GM12872 (cell line): Measurements from ENCODE around the gene ACER2.
A peak's percentile ranks its signal among the peaks of the same experiment; 100 is the strongest.

Experiments used
- TF ChIP-seq, protein P1 (sequence below): IDR thresholded peaks from 3 replicates; pipeline ENCODE4 v1.5.1; 2011; ENCODE audit warnings: low read depth, mild to moderate bottlenecking, low read length, moderate library complexity; ENCODE audit not compliant: insufficient read depth

The ACER2 gene

DNA sequence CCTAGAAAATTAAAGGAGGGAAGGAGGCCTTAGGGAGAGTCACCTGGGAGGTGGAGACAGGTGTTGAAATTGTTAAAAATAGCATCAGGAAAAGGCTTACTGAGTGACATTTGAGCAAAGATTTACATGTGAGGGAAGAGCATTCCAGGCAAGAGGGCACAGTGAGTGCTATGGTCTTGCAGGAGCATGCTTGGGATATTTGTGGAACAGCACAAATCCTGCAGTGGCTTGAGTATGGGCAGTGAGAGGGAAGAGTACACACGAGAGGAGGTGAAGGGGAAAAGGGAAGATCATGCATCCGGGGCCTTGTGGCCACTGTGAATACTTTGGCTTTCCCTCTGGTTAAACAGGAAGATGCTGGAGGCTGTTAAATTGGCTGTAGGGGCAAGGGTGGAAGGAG, 36.6 kb downstream of the ACER2 start:
- TF ChIP-seq, protein P1, sequence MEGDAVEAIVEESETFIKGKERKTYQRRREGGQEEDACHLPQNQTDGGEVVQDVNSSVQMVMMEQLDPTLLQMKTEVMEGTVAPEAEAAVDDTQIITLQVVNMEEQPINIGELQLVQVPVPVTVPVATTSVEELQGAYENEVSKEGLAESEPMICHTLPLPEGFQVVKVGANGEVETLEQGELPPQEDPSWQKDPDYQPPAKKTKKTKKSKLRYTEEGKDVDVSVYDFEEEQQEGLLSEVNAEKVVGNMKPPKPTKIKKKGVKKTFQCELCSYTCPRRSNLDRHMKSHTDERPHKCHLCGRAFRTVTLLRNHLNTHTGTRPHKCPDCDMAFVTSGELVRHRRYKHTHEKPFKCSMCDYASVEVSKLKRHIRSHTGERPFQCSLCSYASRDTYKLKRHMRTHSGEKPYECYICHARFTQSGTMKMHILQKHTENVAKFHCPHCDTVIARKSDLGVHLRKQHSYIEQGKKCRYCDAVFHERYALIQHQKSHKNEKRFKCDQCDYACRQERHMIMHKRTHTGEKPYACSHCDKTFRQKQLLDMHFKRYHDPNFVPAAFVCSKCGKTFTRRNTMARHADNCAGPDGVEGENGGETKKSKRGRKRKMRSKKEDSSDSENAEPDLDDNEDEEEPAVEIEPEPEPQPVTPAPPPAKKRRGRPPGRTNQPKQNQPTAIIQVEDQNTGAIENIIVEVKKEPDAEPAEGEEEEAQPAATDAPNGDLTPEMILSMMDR: no peak

DNA sequence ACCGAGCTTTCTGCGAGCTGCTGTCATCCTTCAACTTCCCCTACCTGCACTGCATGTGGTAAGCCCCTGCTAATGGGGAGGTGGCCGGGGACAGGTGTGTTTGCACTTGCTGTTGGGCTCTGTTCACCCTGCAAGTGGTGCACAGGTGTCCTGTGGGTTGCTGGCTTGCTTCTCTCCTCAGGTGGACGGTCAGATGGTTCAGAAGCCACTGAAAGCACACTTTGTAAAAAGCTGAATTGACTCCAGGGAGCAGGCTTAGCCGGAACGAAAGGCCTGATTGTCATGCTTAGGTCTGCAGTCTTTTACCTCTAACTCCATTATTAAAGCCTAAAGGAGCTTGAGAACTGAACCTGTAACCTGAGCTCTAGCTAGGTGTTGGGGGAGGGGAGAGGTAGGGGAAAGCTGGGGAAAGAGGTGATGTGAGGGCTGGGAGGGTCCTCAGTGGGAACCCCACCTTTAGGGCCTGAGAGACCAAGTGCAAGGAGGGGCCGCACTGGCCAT, 37.6 kb downstream of the ACER2 start:
- TF ChIP-seq, protein P1: no peak

DNA sequence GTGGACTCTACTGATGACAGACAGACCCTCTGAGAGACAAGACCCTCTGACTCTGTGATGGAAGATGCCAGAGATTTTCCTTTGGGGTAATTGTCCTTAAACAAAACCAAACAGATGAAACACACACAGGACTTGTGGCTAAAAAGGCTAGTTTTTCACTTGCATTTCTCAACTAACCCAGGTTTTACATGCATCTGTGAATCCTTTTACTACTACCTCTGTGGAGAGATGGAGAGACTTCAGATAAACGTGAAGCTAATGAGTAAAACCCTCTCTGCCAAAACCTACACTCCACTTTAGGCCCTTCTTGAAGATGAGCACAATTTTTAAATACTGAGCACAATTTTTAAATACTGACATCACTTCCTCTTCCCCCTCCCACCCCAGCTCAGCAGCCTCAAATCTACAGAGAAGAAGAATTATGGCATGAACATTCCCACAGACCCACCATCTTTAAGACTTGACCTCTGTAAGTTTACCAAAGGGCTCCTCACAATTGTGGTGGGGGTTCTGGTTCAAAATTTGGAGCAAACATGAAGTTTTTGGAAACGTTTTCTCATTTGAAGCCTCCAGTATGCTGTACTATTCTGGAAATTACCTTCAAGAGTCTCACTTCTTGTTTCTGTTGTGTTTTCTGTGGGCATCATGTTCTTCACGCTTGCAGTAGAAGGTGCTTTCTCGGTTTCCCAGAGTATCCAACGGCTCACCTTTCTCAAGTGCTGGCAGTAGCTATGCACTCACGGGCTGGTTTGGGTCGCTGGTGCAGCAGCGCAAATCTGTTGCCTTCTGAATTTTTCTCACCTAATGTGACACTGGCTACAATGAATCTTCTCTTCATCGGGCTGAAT, 42.7 kb downstream of the ACER2 start:
- TF ChIP-seq, protein P1: no peak

DNA sequence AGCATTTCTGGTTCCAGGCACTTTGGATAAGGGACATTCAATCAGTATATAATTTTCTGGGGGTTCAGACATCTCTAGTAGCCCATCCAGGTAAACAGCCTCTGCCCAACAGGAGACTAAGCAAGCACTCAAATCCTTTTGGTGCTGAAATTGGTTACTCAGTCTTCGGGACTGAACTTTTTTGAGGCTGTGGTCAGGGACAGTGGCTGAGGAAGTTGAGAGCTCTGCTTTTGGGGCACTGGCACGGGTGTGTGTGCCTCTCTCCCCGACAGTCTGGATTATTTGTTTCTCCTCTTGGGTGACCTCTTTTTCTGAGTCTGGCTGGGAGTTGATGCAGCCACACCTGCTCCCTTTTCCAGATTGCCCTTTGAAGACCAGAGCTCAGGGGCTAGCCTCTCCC, 47.6 kb downstream of the ACER2 start:
- TF ChIP-seq, protein P1: no peak

DNA sequence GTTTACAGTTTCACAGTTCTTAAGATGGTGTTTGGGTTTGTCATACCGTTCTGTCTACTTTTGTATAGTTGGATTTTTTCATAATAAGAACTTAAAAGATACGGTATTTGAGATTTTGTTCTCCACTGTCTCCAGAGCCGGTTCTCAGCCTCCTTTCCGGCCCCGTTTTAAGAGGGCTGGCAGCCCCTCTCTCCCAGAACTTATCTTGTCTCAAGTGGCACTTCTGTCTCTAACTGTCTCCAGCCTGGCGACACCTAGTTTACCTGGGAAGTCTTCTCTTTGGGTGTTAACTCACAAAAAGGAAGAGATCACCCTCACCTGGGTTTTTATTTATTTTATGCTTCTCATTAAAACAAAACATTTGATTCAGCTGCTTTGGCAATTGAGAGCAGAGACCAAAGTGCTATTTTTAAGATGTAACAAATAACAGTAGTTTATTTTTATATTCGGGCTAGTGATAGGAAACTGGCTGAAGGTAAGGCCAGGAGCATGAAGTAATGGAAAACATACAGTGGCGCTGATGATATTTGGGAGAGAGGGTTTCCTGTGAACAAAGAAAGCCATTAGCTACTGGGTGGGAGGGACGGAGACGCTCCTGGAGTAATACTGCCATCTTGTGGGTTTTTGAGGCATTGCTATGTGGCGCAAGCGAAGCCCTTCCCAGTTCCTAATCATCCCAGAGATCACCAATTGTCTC, 48.3 kb downstream of the ACER2 start:
- TF ChIP-seq, protein P1: peak; percentile 97

DNA sequence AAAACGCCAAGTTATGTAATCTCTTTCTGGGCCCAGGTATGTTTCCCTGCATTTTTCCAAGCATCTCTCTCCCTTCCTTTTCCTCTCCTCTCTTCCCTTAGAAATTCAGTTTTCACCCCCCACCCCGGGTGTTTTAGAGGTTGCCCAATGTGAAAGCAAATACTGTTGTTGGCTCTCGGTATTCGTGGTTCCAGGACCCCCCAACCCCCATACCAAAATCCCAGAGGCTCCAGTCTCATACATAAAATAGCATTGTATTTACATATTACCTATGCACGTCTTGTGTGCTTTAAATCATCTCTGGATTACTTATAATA, 48.8 kb downstream of the ACER2 start:
- TF ChIP-seq, protein P1: no peak

DNA sequence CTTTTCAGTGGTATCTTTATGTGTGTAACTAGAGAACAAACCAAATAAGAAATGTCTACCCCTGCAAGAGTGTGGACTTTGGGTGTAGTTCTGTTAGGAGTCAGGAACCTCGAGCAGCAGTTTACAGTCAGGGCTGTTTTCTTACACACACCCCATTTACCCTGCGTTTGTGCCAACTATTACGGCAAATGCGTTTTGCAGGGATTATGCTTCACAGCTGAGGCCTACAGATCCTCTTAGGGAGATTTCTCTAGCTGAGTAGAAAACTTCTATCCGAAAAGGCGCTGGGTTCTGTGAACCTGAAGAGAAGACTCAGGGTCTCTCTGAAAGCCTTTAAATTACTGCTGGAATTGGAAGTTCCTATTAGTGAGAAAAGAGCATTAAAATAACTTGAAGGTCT, 51.4 kb downstream of the ACER2 start:
- TF ChIP-seq, protein P1: no peak
